BJ (cell line): Measurements from ENCODE around the gene CMPK2. TPM values are rescaled to one million over a fixed set of nuclear protein-coding genes. Genes with fewer than 3 reads are reported as not detected.

Source experiments
- CTCF ChIA-PET: fragments of 350-600 bp; formaldehyde crosslinking; extraction: SDS; loops from one replicate; lab custom pipeline; 2021; ENCODE audit warnings: antibody characterized with exemption, inconsistent platforms; lab: Yijun Ruan, JAX
- POLR2A ChIA-PET: fragments of 300-600 bp; sonication (Branson Sonifier 250); formaldehyde crosslinking; extraction: SDS; loops from one replicate; lab custom pipeline; 2021; ENCODE audit warnings: antibody characterized with exemption; lab: Charles Lee
- DNase-seq: peaks from one replicate; pipeline ENCODE4 v3.0.0-alpha.2; 2011; ENCODE audit warnings: low read depth
- H3K27me3 ChIP-seq: 2 replicates; pipeline ENCODE4 v1.6.0; 2011; ENCODE audit warnings: low read length; ENCODE audit not compliant: control insufficient read depth, insufficient read depth
- H3K36me3 ChIP-seq: 2 replicates; pipeline ENCODE4 v1.5.1; 2011; ENCODE audit warnings: low read length; ENCODE audit not compliant: control insufficient read depth, insufficient read depth
- H3K4me3 ChIP-seq: 2 replicates; pipeline ENCODE4 v1.5.1; 2011; ENCODE audit warnings: low read depth, mild to moderate bottlenecking, control low read depth, low read length
- CTCF ChIP-seq: IDR thresholded peaks from 2 replicates; pipeline ENCODE4 v1.5.1; 2011; ENCODE audit warnings: low read depth, mild to moderate bottlenecking, control low read depth, inconsistent platforms, low read length, moderate library complexity; ENCODE audit not compliant: insufficient read depth
- polyA plus RNA-seq: library from polyadenylated mRNA; depleted of rRNA; stranded (reverse); fragments of >200 nt; gene quantifications from 2 replicates; pipeline ENCODE4 v1.2.3, GENCODE V29; 2011

Gene CMPK2
- polyA plus RNA-seq, 1 experiment, result 0.66 TPM

GRCh38 chr2:6855860-6856547, 9.7 kb downstream of the CMPK2 start:
- POLR2A ChIA-PET, result no interaction called here
- no peak for DNase-seq
- CTCF ChIA-PET, result no interaction called here
- TF ChIP-seq CTCF, result no peak
- H3K36me3 ChIP-seq, result no peaks in the 10 kb centered on the region
- no peak overlapping the region for H3K4me3 ChIP-seq
- no peaks in the 10 kb centered on the region for H3K27me3 ChIP-seq

GRCh38 chr2:6854416-6854815, 11.3 kb downstream of the CMPK2 start:
- no peak for DNase-seq
- ChIA-PET CTCF (no interaction called here), POLR2A (no interaction called here)
- Histone ChIP-seq H3K36me3 (no peaks in the 10 kb centered on the region), H3K4me3 (no peak overlapping the region), H3K27me3 (no peaks in the 10 kb centered on the region)
- TF ChIP-seq CTCF, result no peak

- TF ChIP-seq CTCF, result no peak
- ChIA-PET POLR2A (no interaction called here), CTCF (no interaction called here)
- Histone ChIP-seq H3K36me3 (no peaks in the 10 kb centered on the region), H3K27me3 (no peaks in the 10 kb centered on the region), H3K4me3 (no peak overlapping the region)
- DNase-seq, result no peak
These were observed 13.5 kb downstream of the CMPK2 start for GRCh38 chr2:6852195-6852594.

GRCh38 chr2:6846967-6847681, 18.6 kb downstream of the CMPK2 start:
- DNase-seq, result no peak
- H3K4me3 ChIP-seq, result no peak overlapping the region
- no peaks in the 10 kb centered on the region for H3K36me3 ChIP-seq
- no peak for TF ChIP-seq CTCF
- no peaks in the 10 kb centered on the region for H3K27me3 ChIP-seq
- POLR2A ChIA-PET, result no interaction called here
- CTCF ChIA-PET, result no interaction called here

GRCh38 chr2:6846540-6846939, 19.2 kb downstream of the CMPK2 start:
- H3K27me3 ChIP-seq, result no peaks in the 10 kb centered on the region
- no peak for DNase-seq
- no peak overlapping the region for H3K4me3 ChIP-seq
- POLR2A ChIA-PET, result no interaction called here
- no peak for TF ChIP-seq CTCF
- CTCF ChIA-PET, result no interaction called here
- no peaks in the 10 kb centered on the region for H3K36me3 ChIP-seq
